Limb (tissue), 2 donors: Measurements from ENCODE around the gene PUS7.
A peak's percentile ranks its signal among the peaks of the same experiment; 100 is the strongest.
"Not testable (repeated sequence)": the region's sequence is repeated elsewhere in the genome, so short reads cannot be mapped to it uniquely, and the experiment has no call there.

ENCODE experiments used
- DNase-seq, 2 donors: peaks; one replicate each; pipeline ENCODE4 v3.0.0-alpha.2; 2016; ENCODE audit errors: extremely low spot score in 2 of 2

Gene PUS7

GRCh38 chr7:105450177-105450861 is 71.8 kb downstream of the PUS7 start:
- DNase-seq, result no peak

- DNase-seq, result no peak
Observed at GRCh38 chr7:105448181-105448580, 73.9 kb downstream of the PUS7 start.

GRCh38 chr7:105444342-105444987 is 77.6 kb downstream of the PUS7 start:
- DNase-seq, result no peak

- DNase-seq, result not testable (repeated sequence)
Observed at GRCh38 chr7:105442214-105442613, 79.9 kb downstream of the PUS7 start.

GRCh38 chr7:105439174-105439893 is 82.7 kb downstream of the PUS7 start:
- DNase-seq, result no peak

- no peak for DNase-seq
Observed at GRCh38 chr7:105438847-105439173, 83.3 kb downstream of the PUS7 start.

GRCh38 chr7:105438254-105438653 is 83.8 kb downstream of the PUS7 start:
- DNase-seq, result no peak

- not testable (repeated sequence) for DNase-seq
Observed at GRCh38 chr7:105437356-105437755, 84.7 kb downstream of the PUS7 start.

GRCh38 chr7:105429746-105430612 is 92.1 kb downstream of the PUS7 start:
- DNase-seq, result peak in 1 of 2 donors; percentile 35

- DNase-seq, result no peak
Observed at GRCh38 chr7:105426606-105427146, 95.4 kb downstream of the PUS7 start.

GRCh38 chr7:105423987-105424386 is 98.1 kb downstream of the PUS7 start:
- no peak for DNase-seq

GRCh38 chr7:105413887-105414437 is 108.1 kb downstream of the PUS7 start:
- DNase-seq, result no peak

- not testable (repeated sequence) for DNase-seq
Observed at GRCh38 chr7:105410774-105411173, 111.3 kb downstream of the PUS7 start.

- DNase-seq, result not testable (repeated sequence)
Observed at GRCh38 chr7:105409775-105410174, 112.3 kb downstream of the PUS7 start.

- DNase-seq, result no peak
Observed at GRCh38 chr7:105408791-105409410, 113.2 kb downstream of the PUS7 start.
